ENCODE results near the gene RASA3. TPM values are rescaled to one million over a fixed set of nuclear protein-coding genes. Genes with fewer than 3 reads are reported as not detected.

RASA3 gene
- total and polyA plus RNA-seq, 10 of the 15 experiments (the other 5 are each of a cell fraction or from before 2014, with no cell fraction given) = 0.79 to 33.9 (median 17.6) TPM

GRCh38 chr13:114128624-114129522, 3.5 kb downstream of the RASA3 start (continued):
- peak in 1 of 2 experiments; percentile 95; a peak in 2 of 4 replicates for TF ChIP-seq ETV6 (conservative IDR thresholded peaks at IDR 0.05 in 1 of 2, IDR thresholded peaks at IDR 0.05 in 1 of 2; ENCODE audit: borderline replicate concordance in 1 of 2, low read depth in 1 of 2)
- peak; percentile 74 to 77 for TF ChIP-seq IKZF2 (IDR thresholded peaks at IDR 0.05)
- peak; percentile 71 for TF ChIP-seq ZBTB40 (IDR thresholded peaks at IDR 0.05; ENCODE audit: borderline replicate concordance)
- no peak for TF ChIP-seq RELA (IDR thresholded peaks at IDR 0.05; ENCODE audit: borderline replicate concordance, partially characterized antibody)
- TF ChIP-seq NR2F1 (conservative IDR thresholded peaks at IDR 0.05) = peak; percentile 37
- TF ChIP-seq POLR2AphosphoS2 (IDR thresholded peaks at IDR 0.05; ENCODE audit: low read depth, low read length) = no peak
- no peak for TF ChIP-seq RB1 (IDR thresholded peaks at IDR 0.05; ENCODE audit: borderline replicate concordance)
- peak; percentile 62 for TF ChIP-seq CHD2 (IDR thresholded peaks at IDR 0.05; ENCODE audit: borderline replicate concordance, low read depth, low read length)
- peak; percentile 29 to 69; a peak in 2 of 4 replicates for TF ChIP-seq EP300 (IDR thresholded peaks at IDR 0.05; ENCODE audit: borderline replicate concordance in 1 of 2, control insufficient read depth in 1 of 2, low read depth in 2 of 2, low read length in 2 of 2)
- TF ChIP-seq BHLHE40 (IDR thresholded peaks at IDR 0.05; ENCODE audit: borderline replicate concordance in 1 of 2, low read depth in 2 of 2, low read length in 1 of 2) = peak; percentile 75 to 83
- peak; percentile 68 for TF ChIP-seq ELK1 (IDR thresholded peaks at IDR 0.05; ENCODE audit: low read depth, low read length)
- no peak for TF ChIP-seq BCLAF1 (IDR thresholded peaks at IDR 0.05)
- TF ChIP-seq ZNF622 (IDR thresholded peaks at IDR 0.05) = no peak
- TF ChIP-seq E2F4 (IDR thresholded peaks at IDR 0.05; ENCODE audit: low read depth, low read length) = peak; percentile 68

Data from GM12878 (cell line).